K562 (cell line): ENCODE results near the gene DPP4. TPM values are rescaled to one million over a fixed set of nuclear protein-coding genes. Genes with fewer than 3 reads are reported as not detected.

ENCODE experiments used
- ATAC-seq: fragments of 200-7000 bp; cut with Tn5 transposase; 3 replicates; pipeline ENCODE4 v1.9.1; 2020; ENCODE audit warnings: moderate library complexity
- BruUV-seq: library from RNA; stranded (reverse); fragments of 400-500 nt; replicated peaks from 2 replicates; lab custom pipeline; 2021; lab: Mats Ljungman, UMichigan
- CTCF ChIA-PET: fragments of 300-600 bp; formaldehyde crosslinking; extraction: SDS; loops from one replicate; lab custom pipeline; 2021; ENCODE audit warnings: low intra/inter-chr PET ratio; lab: Yijun Ruan, JAX
- POLR2A ChIA-PET: fragments of 300-600, 350-650 bp; sonication (Branson Sonifier 250); formaldehyde crosslinking; extraction: SDS; loops from one replicate; lab custom pipeline; 2021; ENCODE audit warnings: antibody characterized with exemption, inconsistent platforms; lab: Yijun Ruan, JAX
- DNase-seq, 4 experiments: peaks; one replicate each; pipeline versions ENCODE4 v3.0.0 to v3.0.0-alpha.2; 2011 to 2018; ENCODE audit warnings: low spot score in 3 of 4, mixed read lengths in 3 of 4; ENCODE audit errors: extremely low read depth in 1 of 4
- FAIRE-seq: peaks from 2 replicates; lab custom pipeline; 2011; peaks lifted over from hg19 to GRCh38; lab: Jason Lieb, UNC
- H2AFZ ChIP-seq: 2 replicates; pipeline ENCODE4 v1.6.0; 2011; ENCODE audit warnings: low read depth, low read length, control low read depth, inconsistent platforms
- H3K27ac ChIP-seq: fragments of 200-600 bp; 3 replicates; pipeline ENCODE4 v1.8.0; 2011; ENCODE audit warnings: low read depth, mild to moderate bottlenecking, control low read depth, inconsistent platforms, low read length, moderate library complexity, mixed read lengths; ENCODE audit errors: extremely low read depth
- H3K27me3 ChIP-seq, 2 experiments: fragments of 300-600 bp in 1 of 2; 2 replicates in 1 of 2; 3 replicates in 1 of 2; pipeline versions ENCODE4 v1.6.0 to v1.8.0; 2011; ENCODE audit warnings: inconsistent platforms in 2 of 2, low read length in 2 of 2, mild to moderate bottlenecking in 1 of 2, mixed read lengths in 1 of 2, moderate library complexity in 1 of 2; ENCODE audit not compliant: control insufficient read depth in 2 of 2, insufficient read depth in 2 of 2
- H3K36me3 ChIP-seq: fragments of 300-600 bp; 3 replicates; pipeline ENCODE4 v1.8.0; 2011; ENCODE audit warnings: mild to moderate bottlenecking, low read length, inconsistent platforms; ENCODE audit not compliant: control insufficient read depth, insufficient read depth
- H3K4me1 ChIP-seq, 2 experiments: fragments of 200-600 bp in 1 of 2; replicated peaks in 1 of 2; 2 replicates in 1 of 2; 3 replicates in 1 of 2; pipeline versions ENCODE4 v1.5.1 to v1.8.0; 2011; ENCODE audit warnings: inconsistent platforms in 2 of 2, low read length in 2 of 2, mild to moderate bottlenecking in 1 of 2, mixed read lengths in 1 of 2, moderate library complexity in 1 of 2; ENCODE audit not compliant: control insufficient read depth in 2 of 2, insufficient read depth in 2 of 2
- H3K4me2 ChIP-seq: 2 replicates; pipeline ENCODE4 v1.6.1; 2011; ENCODE audit warnings: low read length, control low read depth, inconsistent platforms, mixed read lengths; ENCODE audit not compliant: insufficient read depth
- H3K4me3 ChIP-seq: fragments of 200-600 bp; sonication (generic), shearing (Covaris generic); 2 replicates; pipeline ENCODE4 v1.5.1; 2016; ENCODE audit warnings: control low read depth, inconsistent platforms
- H3K79me2 ChIP-seq: fragments of 200-600 bp; 3 replicates; pipeline ENCODE4 v1.8.0; 2011; ENCODE audit warnings: low read length, inconsistent platforms; ENCODE audit not compliant: control insufficient read depth, insufficient read depth
- H3K9ac ChIP-seq, 2 experiments: 2 replicates each; pipeline versions ENCODE4 v1.6.0 to v1.6.1; 2011; ENCODE audit warnings: low read depth in 2 of 2, low read length in 2 of 2, control low read depth in 1 of 2, inconsistent platforms in 1 of 2, mild to moderate bottlenecking in 1 of 2, mixed read lengths in 1 of 2; ENCODE audit not compliant: insufficient read depth in 1 of 2
- H3K9me1 ChIP-seq: one replicate; pipeline ENCODE4 v1.6.0; 2011; ENCODE audit warnings: inconsistent platforms, mild to moderate bottlenecking, low read length, moderate library complexity; ENCODE audit not compliant: control insufficient read depth, insufficient read depth
- H3K9me3 ChIP-seq: replicated peaks from 2 replicates; pipeline ENCODE4 v1.5.1; 2011; ENCODE audit warnings: low read depth, low read length, inconsistent platforms; ENCODE audit not compliant: control insufficient read depth, insufficient read depth
- H4K20me1 ChIP-seq: replicated peaks from 2 replicates; pipeline ENCODE4 v1.6.1; 2011; ENCODE audit warnings: low read length, inconsistent platforms, mixed read lengths; ENCODE audit not compliant: control insufficient read depth, insufficient read depth
- GTF2F1 ChIP-seq: IDR thresholded peaks from 2 replicates; pipeline ENCODE4 v1.6.1; 2011; ENCODE audit warnings: low read depth, low read length, improper control_type of control experiment
- KAT7 ChIP-seq: sonication (generic); formaldehyde crosslinking; IDR thresholded peaks from 2 replicates; pipeline ENCODE4 v1.8.0; 2022; ENCODE audit warnings: missing genetic modification reagents, mild to moderate bottlenecking, borderline replicate concordance
- KDM1A ChIP-seq, 2 experiments: fragments of 450-650 bp; IDR thresholded peaks; 2 replicates each; pipeline ENCODE4 v1.6.1; 2016; ENCODE audit warnings: mild to moderate bottlenecking in 2 of 2
- PHF20 ChIP-seq: fragments of 450-650 bp; IDR thresholded peaks from 2 replicates; pipeline ENCODE4 v1.6.1; 2018; ENCODE audit not compliant: partially characterized antibody
- POLR2A ChIP-seq: fragments of 450-650 bp; conservative IDR thresholded peaks from 2 replicates; pipeline ENCODE4 v1.6.1; 2016
- POLR2AphosphoS5 ChIP-seq: IDR thresholded peaks from 2 replicates; pipeline ENCODE4 v1.6.1; 2011; ENCODE audit warnings: mild to moderate bottlenecking, low read depth, low read length, moderate library complexity; ENCODE audit not compliant: control insufficient read depth, insufficient read depth
- RFX5 ChIP-seq: IDR thresholded peaks from 2 replicates; pipeline ENCODE4 v1.6.1; 2011; ENCODE audit warnings: low read depth, mild to moderate bottlenecking, improper control_type of control experiment, low read length
- SIN3B ChIP-seq: fragments of 450-650 bp; IDR thresholded peaks from 2 replicates; pipeline ENCODE4 v1.6.1; 2017; ENCODE audit warnings: low read depth, mild to moderate bottlenecking, moderate library complexity
- SIRT6 ChIP-seq: IDR thresholded peaks from one replicate; pipeline ENCODE4 v1.6.1; 2012; ENCODE audit warnings: low read depth, mild to moderate bottlenecking, control low read depth, inconsistent platforms, low read length, moderate library complexity
- SIX5 ChIP-seq, 2 experiments: IDR thresholded peaks; 2 replicates each; pipeline ENCODE4 v1.6.1; 2011; ENCODE audit warnings: low read length in 2 of 2, borderline replicate concordance in 1 of 2, low read depth in 1 of 2, mild to moderate bottlenecking in 1 of 2, moderate library complexity in 1 of 2; ENCODE audit not compliant: insufficient read depth in 1 of 2
- TAF15 ChIP-seq: fragments of 200-400 bp; formaldehyde crosslinking; IDR thresholded peaks from 2 replicates; pipeline ENCODE4 v1.6.1; 2017; ENCODE audit warnings: mild to moderate bottlenecking, low read depth, low read length, moderate library complexity
- TCF7 ChIP-seq: sonication (generic); IDR thresholded peaks from 2 replicates; pipeline ENCODE4 v1.6.1; 2016; ENCODE audit warnings: antibody characterized with exemption, borderline replicate concordance
- WGBS: fragments of 100-300 bp; shearing (Covaris generic); methylation state at CpG from one replicate; pipeline ENCODE4 v1.1.6; 2016; ENCODE audit warnings: low coverage, mixed read lengths; ENCODE audit not compliant: insufficient coverage; ENCODE audit errors: missing lambda C conversion rate; 5-methylcytosine and 5-hydroxymethylcytosine counted together
- in situ Hi-C: fragments of 300-500 bp; cut with MboI; formaldehyde crosslinking; loops from 4 replicates; pipeline ENCODE4 v1.15.0; 2018; ENCODE audit warnings: inconsistent platforms, mixed read lengths
- intact Hi-C: fragments of 100-400 bp; cut with micrococcal nuclease; formaldehyde crosslinking; loops from 2 replicates; pipeline ENCODE4 v1.14.2; 2022
- polyA plus RNA-seq, 8 experiments: library from polyadenylated mRNA; depleted of rRNA in 4 of 8; stranded (reverse) in 5 of 8; unstranded in 3 of 8; fragments of >200 nt; fragmentation: Nextera tagmentation in 2 of 8; fragmentation: Illumina TruSeq in 1 of 8; extraction: Ambion mirVana in 2 of 8; extraction: Trizol in 1 of 8; gene quantifications; 2 replicates each; pipeline versions ENCODE4 v1.2.1 to v1.2.3, GENCODE V29; 2011 to 2014; ENCODE audit warnings: inconsistent platforms in 1 of 8, missing spikeins in 1 of 8
- total RNA-seq, 7 experiments: library from RNA; depleted of rRNA in 6 of 7; stranded (reverse); fragments of >200 nt in 6 of 7; fragmentation: Illumina TruSeq in 2 of 7; extraction: Trizol in 2 of 7; gene quantifications; 2 replicates each; pipeline versions ENCODE4 v1.2.1 to v1.2.3, GENCODE V29; 2011 to 2021; ENCODE audit warnings: low replicate concordance in 1 of 7
- TF ChIP-seq, protein P1 (sequence below): fragments of 450-650 bp; formaldehyde crosslinking; IDR thresholded peaks from 2 replicates; pipeline ENCODE4 v1.4.0; 2020; ENCODE audit warnings: mild to moderate bottlenecking, moderate library complexity
- TF ChIP-seq, protein P2 (sequence below), 2 experiments: fragments of 150-350 bp in 1 of 2; IDR thresholded peaks; 2 replicates each; pipeline ENCODE4 v1.6.1; 2012 to 2016; ENCODE audit warnings: low read depth in 2 of 2, low read length in 2 of 2, mild to moderate bottlenecking in 1 of 2, moderate library complexity in 1 of 2
- TF ChIP-seq, protein P3 (sequence below): fragments of 250-450 bp; sonication (Bioruptor Pico); IDR thresholded peaks from 2 replicates; pipeline ENCODE4 v1.8.0; 2021; ENCODE audit warnings: borderline replicate concordance, mild to moderate bottlenecking, moderate library complexity; ENCODE audit not compliant: poor library complexity, severe bottlenecking

Gene DPP4
- total and polyA plus RNA-seq, 9 of the 15 experiments (the other 6 are each of a cell fraction or from before 2014, with no cell fraction given) = 0.11 TPM; not detected in 8

DNA sequence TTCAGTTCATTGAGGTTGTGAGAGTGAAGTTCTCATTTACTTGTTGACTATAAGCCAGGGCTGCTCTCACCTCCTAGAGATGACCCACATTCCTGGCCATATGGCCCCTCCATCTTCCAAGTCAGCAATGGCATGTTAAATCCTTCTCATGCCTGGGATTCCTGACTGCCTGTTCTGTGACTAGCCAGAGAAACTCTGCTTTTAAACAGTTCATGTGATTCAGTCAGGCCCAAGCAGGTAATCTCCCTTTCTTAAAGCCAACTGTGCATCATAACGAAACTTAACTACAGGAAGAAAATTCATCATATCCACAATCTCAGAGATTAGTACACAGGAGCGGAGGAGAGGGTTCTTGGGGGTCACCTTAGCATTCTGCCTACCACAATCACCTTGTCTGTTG is 11.5 kb downstream of the DPP4 start:
- Histone ChIP-seq H3K9ac (no peak overlapping the region), H3K4me1 (no peaks in the 10 kb centered on the region), H3K4me2 (no peak overlapping the region), H3K79me2 (no peaks in the 10 kb centered on the region), H2AFZ (no peak overlapping the region), H4K20me1 (no peaks in the 10 kb centered on the region), H3K36me3 (no peaks in the 10 kb centered on the region), H3K27me3 (no peaks in the 10 kb centered on the region), H3K9me3 (no peaks in the 10 kb centered on the region), H3K4me3 (no peak overlapping the region), H3K27ac (no peak overlapping the region), H3K9me1 (no peaks in the 10 kb centered on the region)
- FAIRE-seq = no peak
- TF ChIP-seq TCF7 (no peak), PHF20 (no peak), TAF15 (no peak), SIN3B (no peak), SIX5 (IDR thresholded peaks at IDR 0.05; ENCODE audit: borderline replicate concordance in 1 of 2, insufficient read depth in 1 of 2, low read depth in 1 of 2, low read length in 2 of 2) (no peak), RFX5 (no peak), POLR2AphosphoS5 (no peak), KDM1A (IDR thresholded peaks at IDR 0.05) (no peak), GTF2F1 (no peak), SIRT6 (no peak), POLR2A (no peak), KAT7 (CRISPR knock-in tag) (no peak)
- TF ChIP-seq, protein P1, sequence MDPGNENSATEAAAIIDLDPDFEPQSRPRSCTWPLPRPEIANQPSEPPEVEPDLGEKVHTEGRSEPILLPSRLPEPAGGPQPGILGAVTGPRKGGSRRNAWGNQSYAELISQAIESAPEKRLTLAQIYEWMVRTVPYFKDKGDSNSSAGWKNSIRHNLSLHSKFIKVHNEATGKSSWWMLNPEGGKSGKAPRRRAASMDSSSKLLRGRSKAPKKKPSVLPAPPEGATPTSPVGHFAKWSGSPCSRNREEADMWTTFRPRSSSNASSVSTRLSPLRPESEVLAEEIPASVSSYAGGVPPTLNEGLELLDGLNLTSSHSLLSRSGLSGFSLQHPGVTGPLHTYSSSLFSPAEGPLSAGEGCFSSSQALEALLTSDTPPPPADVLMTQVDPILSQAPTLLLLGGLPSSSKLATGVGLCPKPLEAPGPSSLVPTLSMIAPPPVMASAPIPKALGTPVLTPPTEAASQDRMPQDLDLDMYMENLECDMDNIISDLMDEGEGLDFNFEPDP = no peak
- TF ChIP-seq, protein P2, sequence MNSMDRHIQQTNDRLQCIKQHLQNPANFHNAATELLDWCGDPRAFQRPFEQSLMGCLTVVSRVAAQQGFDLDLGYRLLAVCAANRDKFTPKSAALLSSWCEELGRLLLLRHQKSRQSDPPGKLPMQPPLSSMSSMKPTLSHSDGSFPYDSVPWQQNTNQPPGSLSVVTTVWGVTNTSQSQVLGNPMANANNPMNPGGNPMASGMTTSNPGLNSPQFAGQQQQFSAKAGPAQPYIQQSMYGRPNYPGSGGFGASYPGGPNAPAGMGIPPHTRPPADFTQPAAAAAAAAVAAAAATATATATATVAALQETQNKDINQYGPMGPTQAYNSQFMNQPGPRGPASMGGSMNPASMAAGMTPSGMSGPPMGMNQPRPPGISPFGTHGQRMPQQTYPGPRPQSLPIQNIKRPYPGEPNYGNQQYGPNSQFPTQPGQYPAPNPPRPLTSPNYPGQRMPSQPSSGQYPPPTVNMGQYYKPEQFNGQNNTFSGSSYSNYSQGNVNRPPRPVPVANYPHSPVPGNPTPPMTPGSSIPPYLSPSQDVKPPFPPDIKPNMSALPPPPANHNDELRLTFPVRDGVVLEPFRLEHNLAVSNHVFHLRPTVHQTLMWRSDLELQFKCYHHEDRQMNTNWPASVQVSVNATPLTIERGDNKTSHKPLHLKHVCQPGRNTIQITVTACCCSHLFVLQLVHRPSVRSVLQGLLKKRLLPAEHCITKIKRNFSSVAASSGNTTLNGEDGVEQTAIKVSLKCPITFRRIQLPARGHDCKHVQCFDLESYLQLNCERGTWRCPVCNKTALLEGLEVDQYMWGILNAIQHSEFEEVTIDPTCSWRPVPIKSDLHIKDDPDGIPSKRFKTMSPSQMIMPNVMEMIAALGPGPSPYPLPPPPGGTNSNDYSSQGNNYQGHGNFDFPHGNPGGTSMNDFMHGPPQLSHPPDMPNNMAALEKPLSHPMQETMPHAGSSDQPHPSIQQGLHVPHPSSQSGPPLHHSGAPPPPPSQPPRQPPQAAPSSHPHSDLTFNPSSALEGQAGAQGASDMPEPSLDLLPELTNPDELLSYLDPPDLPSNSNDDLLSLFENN (IDR thresholded peaks at IDR 0.05; ENCODE audit: low read depth in 2 of 2, low read length in 2 of 2) = no peak
- TF ChIP-seq, protein P3, sequence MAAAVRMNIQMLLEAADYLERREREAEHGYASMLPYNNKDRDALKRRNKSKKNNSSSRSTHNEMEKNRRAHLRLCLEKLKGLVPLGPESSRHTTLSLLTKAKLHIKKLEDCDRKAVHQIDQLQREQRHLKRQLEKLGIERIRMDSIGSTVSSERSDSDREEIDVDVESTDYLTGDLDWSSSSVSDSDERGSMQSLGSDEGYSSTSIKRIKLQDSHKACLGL (CRISPR knock-in tag) = no peak
- ATAC-seq = no peak
- POLR2A ChIA-PET = no interaction called here
- no peak for DNase-seq
- WGBS = 0% methylated on average over 2 of the region's 2 CpGs
- intact Hi-C loops = no loop called here
- in situ Hi-C loops = no loop called here
- CTCF ChIA-PET = no interaction called here
- no TSS peak for BruUV-seq
